IPS DF 4.7 (cell line): ENCODE measurements around the gene ZSCAN22.
"Not testable (repeated sequence)": the region's sequence is repeated elsewhere in the genome, so short reads cannot be mapped to it uniquely, and the experiment has no call there.

Source experiments
- DNase-seq: peaks from one replicate; pipeline ENCODE4 v3.0.0-alpha.2; 2013; ENCODE audit warnings: low spot score; ENCODE audit errors: extremely low read depth

Gene ZSCAN22

GRCh38 chr19:58326914-58327726, at the start of gene ZSCAN22:
TSS of gene ZSCAN22 (plus strand) at chr19:58326994. CDS start at chr19:58334803, 7,809 bp downstream.
- no peak for DNase-seq

DNA sequence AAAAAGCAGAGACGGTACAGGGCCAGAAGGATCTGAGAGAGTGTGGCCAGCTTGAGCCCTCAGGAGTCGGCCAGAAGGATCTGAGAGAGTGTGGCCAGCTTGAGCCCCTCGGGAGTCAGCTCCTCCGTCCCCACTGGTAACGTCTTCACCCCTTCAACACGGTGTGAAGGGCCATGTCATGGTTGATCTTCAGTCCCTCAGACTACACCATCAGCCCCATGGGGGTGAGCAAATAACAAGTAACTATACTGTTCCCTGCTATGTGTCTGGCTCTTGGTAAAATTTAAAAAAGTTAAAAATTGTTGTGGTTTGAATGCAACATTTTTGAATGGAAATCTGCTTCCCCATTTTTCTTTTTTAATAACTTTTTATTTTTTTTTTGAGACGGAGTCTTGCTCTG, 49.6 kb upstream of the ZSCAN22 start:
- DNase-seq = no peak

- DNase-seq = no peak
These were observed 48.9 kb upstream of the ZSCAN22 start for GRCh38 chr19:58277748-58278540.

DNA sequence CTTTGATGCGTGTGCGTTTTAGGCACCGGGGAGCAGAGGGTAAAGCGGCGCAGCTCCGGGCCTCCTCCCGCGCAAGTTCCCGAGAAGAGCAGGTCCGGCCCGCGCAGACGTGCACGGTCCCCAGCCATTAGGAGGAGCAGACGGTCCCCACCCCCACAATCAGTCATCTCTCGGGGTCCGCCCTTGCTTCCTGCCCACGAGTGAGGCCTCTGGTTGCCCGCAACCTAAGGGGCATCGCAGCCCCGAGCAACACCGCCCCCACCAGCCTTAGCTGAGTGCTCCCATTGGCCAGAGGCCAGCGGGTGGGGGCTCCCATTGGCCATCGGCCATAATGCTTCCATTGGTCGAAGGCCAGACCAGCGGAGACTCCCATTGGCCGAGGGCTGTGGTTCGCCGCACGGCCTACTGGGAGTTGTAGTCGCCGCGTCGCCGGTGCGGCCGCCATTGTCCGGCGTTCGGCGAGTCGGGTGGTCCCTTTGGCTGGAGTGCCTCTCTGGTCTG, 48.2 kb upstream of the ZSCAN22 start, which contains the start of gene ZNF8:
Gene ZNF8, plus strand, starts transcription at position 415 of the 501 bp plus-strand sequence. CDS start 127 bp downstream, outside the sequence.
- peak; percentile 95 for DNase-seq

DNA sequence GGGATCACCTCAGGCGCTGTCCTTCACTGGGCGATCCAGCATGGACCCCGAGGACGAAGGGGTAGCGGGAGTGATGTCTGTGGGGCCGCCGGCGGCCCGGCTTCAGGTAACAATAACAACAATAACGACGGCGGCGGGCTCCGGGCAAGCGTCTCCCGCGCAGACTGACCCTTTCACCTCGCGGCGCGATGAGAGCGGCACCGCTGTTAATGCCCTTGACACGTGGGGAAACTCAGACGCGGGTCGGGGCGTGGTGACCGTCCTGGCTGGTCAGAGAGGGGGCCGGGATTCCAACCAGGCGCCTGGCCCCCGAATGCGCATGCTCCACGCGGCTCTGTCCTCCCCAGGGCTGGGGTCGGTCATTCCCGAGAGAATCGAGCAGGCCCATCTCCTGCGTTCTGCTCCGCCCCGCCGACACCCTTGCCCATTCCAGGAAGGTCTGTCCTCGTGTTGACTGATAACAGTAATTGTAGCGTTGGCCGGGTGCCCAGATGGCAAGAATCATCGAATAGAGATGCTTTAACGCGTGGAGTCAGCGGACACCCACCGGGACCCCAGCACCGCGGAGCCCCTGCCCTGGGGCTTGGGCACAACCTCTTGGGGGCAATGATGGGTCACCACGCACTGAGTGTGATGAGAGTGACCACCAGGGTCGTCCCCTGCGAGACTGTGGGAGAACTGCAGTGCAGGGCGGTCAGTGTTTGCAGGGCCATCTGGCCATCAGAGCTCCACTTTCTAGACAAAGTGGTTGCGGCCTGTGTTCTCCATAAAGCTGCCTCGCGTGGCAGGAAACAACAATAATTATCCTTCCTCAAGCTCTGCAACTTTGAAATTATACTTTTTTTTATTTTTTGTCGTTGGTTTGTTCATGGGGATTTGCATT, 47.5 kb upstream of the ZSCAN22 start:
- DNase-seq = no peak

DNA sequence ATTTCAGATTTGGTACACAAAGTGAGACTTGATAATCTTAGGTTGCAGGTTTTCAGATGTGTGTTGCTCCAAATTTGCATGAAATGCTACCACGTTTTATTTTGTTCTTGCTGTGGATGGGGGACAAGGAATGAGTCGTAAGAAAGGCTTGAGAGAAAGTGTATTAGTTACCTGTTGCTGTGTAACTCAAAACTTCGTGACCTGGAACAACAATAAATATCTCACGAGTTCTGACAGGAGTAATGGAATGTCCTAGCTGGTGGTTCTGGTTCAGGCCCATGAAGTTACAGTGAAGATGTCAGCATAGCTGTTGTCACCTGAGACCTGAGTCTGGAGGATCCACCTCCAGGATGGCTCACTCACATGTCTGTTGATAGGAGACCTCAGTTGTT, 46.9 kb upstream of the ZSCAN22 start:
- DNase-seq = no peak

- DNase-seq = no peak
These were observed 42.6 kb upstream of the ZSCAN22 start for GRCh38 chr19:58284199-58284598.

- no peak for DNase-seq
These were observed 34.9 kb upstream of the ZSCAN22 start for GRCh38 chr19:58291943-58292342.

DNA sequence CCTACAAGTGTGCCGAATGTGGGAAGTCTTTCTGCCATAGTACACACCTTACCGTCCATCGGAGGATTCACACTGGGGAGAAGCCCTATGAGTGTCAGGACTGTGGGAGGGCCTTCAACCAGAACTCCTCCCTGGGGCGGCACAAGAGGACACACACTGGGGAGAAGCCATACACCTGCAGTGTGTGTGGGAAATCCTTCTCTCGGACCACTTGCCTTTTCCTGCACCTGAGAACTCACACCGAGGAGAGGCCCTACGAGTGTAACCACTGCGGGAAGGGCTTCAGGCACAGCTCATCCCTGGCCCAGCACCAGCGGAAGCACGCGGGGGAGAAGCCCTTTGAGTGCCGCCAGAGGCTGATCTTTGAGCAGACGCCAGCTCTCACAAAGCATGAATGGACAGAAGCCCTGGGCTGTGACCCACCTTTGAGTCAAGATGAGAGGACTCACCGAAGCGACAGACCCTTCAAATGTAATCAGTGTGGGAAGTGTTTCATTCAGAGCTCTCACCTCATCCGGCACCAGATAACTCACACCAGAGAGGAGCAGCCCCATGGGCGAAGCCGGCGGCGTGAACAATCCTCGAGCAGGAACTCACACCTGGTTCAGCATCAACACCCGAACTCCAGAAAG, 31.9 kb upstream of the ZSCAN22 start:
- DNase-seq = no peak

GRCh38 chr19:58296104-58296503, 30.7 kb upstream of the ZSCAN22 start:
- DNase-seq = no peak

DNA sequence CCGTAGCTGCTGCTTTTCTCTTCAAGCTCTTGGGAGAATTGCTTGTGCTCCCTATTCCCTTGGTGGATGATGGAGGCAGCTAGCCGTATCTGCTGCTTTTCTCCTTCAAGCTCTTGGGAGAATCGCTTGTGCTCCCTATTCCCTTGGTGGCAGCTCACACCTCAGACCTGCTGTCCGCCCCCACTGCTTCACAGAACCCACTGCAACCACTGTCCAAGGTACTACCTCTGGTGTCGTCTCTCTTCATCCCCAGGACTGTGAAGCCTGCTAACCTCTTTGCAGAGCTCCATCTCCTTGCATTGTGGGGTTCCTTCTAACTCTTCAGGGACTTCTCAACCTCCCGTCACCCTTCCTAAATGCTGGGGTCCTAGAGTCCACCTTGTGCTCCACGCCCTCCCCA, 26.2 kb upstream of the ZSCAN22 start:
- DNase-seq = no peak

- DNase-seq = no peak
These were observed 22.5 kb upstream of the ZSCAN22 start for GRCh38 chr19:58304255-58304654.

DNA sequence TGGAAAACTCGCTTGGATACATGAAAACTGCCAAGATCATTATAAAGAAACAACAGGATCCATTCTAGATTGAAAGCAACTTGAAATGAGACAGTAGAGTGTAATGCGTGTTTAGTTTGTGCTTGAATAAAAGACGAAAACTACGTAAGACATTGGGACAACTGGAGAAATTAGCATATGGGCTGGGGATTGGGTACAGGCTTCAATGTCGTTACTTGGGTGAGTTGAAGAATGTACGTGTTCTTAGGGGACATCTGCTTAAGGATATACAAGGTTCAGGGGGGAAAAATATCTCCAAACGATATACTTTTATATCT, 22.1 kb upstream of the ZSCAN22 start:
- DNase-seq = no peak

- DNase-seq = no peak
These were observed 21.5 kb upstream of the ZSCAN22 start, which contains the start of gene ERVK3-1 for GRCh38 chr19:58305065-58305931. TSS of gene ERVK3-1 (plus strand) at chr19:58305377. CDS start at chr19:58312169, 6,792 bp downstream.

DNA sequence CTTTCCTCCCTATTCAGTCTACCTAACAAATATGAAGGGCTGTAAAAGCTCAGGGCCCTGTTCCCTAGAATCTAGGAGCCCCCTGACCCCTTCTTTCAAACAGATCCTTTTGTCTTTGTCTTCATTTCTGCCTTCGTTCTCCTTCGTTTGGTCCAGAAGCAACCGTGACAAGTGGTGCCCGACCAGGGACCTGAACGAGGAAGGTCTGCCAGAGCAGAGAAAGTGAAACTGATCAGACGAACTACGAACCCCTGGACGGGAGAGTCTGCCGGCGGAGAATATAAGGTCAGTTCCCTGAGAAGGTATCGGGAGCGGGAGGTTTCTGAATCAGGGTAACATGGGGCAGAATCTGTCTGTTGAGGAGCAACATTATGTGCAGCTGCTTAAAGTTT, 20.9 kb upstream of the ZSCAN22 start:
- DNase-seq = no peak

GRCh38 chr19:58307736-58308135, 19.1 kb upstream of the ZSCAN22 start:
- no peak for DNase-seq

- not testable (repeated sequence) for DNase-seq
These were observed 16.1 kb upstream of the ZSCAN22 start for GRCh38 chr19:58310685-58311084.

DNA sequence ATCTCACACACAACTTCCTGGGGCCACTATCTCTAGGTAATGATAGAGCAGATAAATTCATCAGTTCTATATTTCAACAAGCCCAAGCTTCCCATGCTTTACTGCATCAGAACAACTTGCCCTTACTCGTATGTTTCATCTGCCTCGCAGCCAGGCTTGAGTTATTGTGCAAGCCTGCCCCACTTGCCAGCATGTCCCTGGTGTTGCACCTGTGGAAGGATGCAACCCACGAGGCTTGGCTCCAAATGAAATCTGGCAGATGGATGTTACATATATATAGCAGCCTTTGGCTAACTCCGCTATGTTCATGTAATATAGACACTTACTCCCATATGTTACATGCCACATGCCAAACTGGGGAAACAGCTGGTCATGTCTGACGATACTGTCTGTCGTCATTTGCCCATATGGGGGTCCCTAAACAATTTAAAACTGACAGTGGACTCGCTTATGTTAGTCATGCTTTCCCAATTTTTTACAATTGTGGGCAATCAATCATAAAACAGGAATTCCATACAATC, 15.4 kb upstream of the ZSCAN22 start:
- DNase-seq = no peak

DNA sequence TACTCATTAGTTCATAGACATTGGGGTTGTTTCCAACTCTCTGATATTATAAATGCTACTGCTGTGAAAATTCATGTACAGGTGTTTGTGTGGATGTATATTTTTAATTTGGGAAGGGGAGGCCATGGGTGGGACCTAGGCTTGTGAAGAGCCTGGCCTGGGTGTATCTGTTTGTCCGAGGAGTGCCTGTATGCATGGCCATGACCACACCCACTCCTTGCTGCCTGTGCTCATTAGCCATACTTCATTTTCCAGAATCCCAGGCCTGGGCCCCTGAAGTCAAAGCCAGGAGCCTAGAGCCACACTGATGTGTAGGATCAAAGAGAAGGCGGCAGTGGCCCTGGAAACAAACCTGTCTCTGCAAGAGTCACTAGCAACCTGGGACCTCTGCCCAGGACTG, 11.2 kb upstream of the ZSCAN22 start:
- no peak for DNase-seq
